HCT116 (cell line): ENCODE measurements around the gene SH2D3C. TPM values are rescaled to one million over a fixed set of nuclear protein-coding genes. Genes with fewer than 3 reads are reported as not detected.

Source experiments
- ATAC-seq: fragments of 200-7000 bp; cut with Tn5 transposase; 2 replicates; pipeline ENCODE4 v1.9.1; 2020; ENCODE audit warnings: mild to moderate bottlenecking, moderate library complexity
- BruUV-seq: library from RNA; stranded (reverse); fragments of 400-500 nt; replicated peaks from 2 replicates; lab custom pipeline; 2021; lab: Mats Ljungman, UMichigan
- CTCF ChIA-PET: fragments of 300-600 bp; sonication (Branson Sonifier 250); formaldehyde crosslinking; loops from one replicate; lab custom pipeline; 2021; ENCODE audit warnings: antibody characterized with exemption; lab: Charles Lee
- POLR2A ChIA-PET: fragments of 300-600, 350-600 bp; sonication (Branson Sonifier 250); formaldehyde crosslinking; loops from one replicate; lab custom pipeline; 2021; ENCODE audit warnings: antibody characterized with exemption; lab: Charles Lee
- RAD21 ChIA-PET, 2 experiments: fragments of 300-600 bp; sonication (Branson Sonifier 250); formaldehyde crosslinking; loops; one replicate each; lab custom pipeline; 2023; ENCODE audit warnings: low total read pairs in 2 of 2; ENCODE audit not compliant: uncharacterized antibody in 2 of 2, unreplicated experiment in 2 of 2, low non-redundant PET in 1 of 2; lab: Charles Lee
- DNase-seq: peaks from one replicate; pipeline ENCODE4 v3.0.0-alpha.2; 2010; ENCODE audit warnings: low read depth, low spot score
- H2AFZ ChIP-seq: fragments of 200-600 bp; shearing (Covaris generic), sonication (generic); 2 replicates; pipeline ENCODE4 v1.6.1; 2017; ENCODE audit warnings: low read depth, mixed run types, mixed read lengths, antibody characterized with exemption, low read length; ENCODE audit not compliant: poor library complexity, severe bottlenecking
- H3K27ac ChIP-seq: 2 replicates; pipeline ENCODE4 v1.5.1; 2012; ENCODE audit warnings: low read depth, low read length
- H3K27me3 ChIP-seq: fragments of 200-600 bp; sonication (generic); 2 replicates; pipeline ENCODE4 v1.6.1; 2016; ENCODE audit warnings: mixed run types, low read length, mixed read lengths; ENCODE audit not compliant: insufficient read depth
- H3K36me3 ChIP-seq, 2 experiments: fragments of 200-500 bp in 1 of 2; fragments of 200-600 bp in 1 of 2; sonication (Bioruptor generic) in 1 of 2; sonication (generic) in 1 of 2; 2 replicates each; pipeline versions ENCODE4 v1.5.1 to v1.6.1; 2014 to 2016; ENCODE audit warnings: low read length in 2 of 2, inconsistent platforms in 1 of 2, mixed read lengths in 1 of 2, mixed run types in 1 of 2; ENCODE audit not compliant: insufficient read depth in 2 of 2, control insufficient read depth in 1 of 2
- H3K4me1 ChIP-seq, 2 experiments: fragments of 200-600 bp in 1 of 2; sonication (generic) in 1 of 2; 2 replicates each; pipeline versions ENCODE4 v1.5.1 to v1.6.1; 2012 to 2017; ENCODE audit warnings: low read length in 2 of 2, inconsistent platforms in 1 of 2, mild to moderate bottlenecking in 1 of 2, mixed read lengths in 1 of 2, mixed run types in 1 of 2, moderate library complexity in 1 of 2; ENCODE audit not compliant: insufficient read depth in 2 of 2, control insufficient read depth in 1 of 2
- H3K4me2 ChIP-seq: fragments of 200-600 bp; sonication (generic); 2 replicates; pipeline ENCODE4 v1.6.1; 2017; ENCODE audit warnings: mixed run types, low read length, mixed read lengths
- H3K4me3 ChIP-seq, 2 experiments: fragments of 200-600 bp in 1 of 2; sonication (generic) in 1 of 2; replicated peaks in 1 of 2; 2 replicates each; pipeline ENCODE4 v1.5.1; 2011 to 2016; ENCODE audit warnings: low read length in 2 of 2, control low read depth in 1 of 2, low read depth in 1 of 2, mild to moderate bottlenecking in 1 of 2, mixed read lengths in 1 of 2, mixed run types in 1 of 2
- H3K79me2 ChIP-seq: fragments of 200-600 bp; sonication (generic); 2 replicates; pipeline ENCODE4 v1.6.1; 2017; ENCODE audit warnings: mild to moderate bottlenecking, mixed run types, low read length, moderate library complexity, mixed read lengths; ENCODE audit not compliant: insufficient read depth
- H3K9ac ChIP-seq: fragments of 200-600 bp; sonication (generic); 2 replicates; pipeline ENCODE4 v1.6.1; 2016; ENCODE audit warnings: low read length, mixed read lengths
- H3K9me2 ChIP-seq: fragments of 200-600 bp; sonication (generic), shearing (Covaris generic); 2 replicates; pipeline ENCODE4 v1.6.1; 2017; ENCODE audit warnings: mixed run types, mild to moderate bottlenecking, moderate library complexity; ENCODE audit not compliant: insufficient read depth
- H3K9me3 ChIP-seq, 2 experiments: fragments of 200-500 bp in 1 of 2; fragments of 200-600 bp in 1 of 2; sonication (Bioruptor generic) in 1 of 2; sonication (generic) in 1 of 2; 2 replicates each; pipeline ENCODE4 v1.6.1; 2014 to 2017; ENCODE audit warnings: low read length in 2 of 2, mixed read lengths in 2 of 2, inconsistent platforms in 1 of 2, low read depth in 1 of 2, mild to moderate bottlenecking in 1 of 2, mixed run types in 1 of 2, moderate library complexity in 1 of 2; ENCODE audit not compliant: control insufficient read depth in 1 of 2, insufficient read depth in 1 of 2
- H4K20me1 ChIP-seq: fragments of 200-600 bp; sonication (generic), shearing (Covaris generic); 2 replicates; pipeline ENCODE4 v1.6.1; 2017; ENCODE audit warnings: mixed run types, mild to moderate bottlenecking, moderate library complexity; ENCODE audit not compliant: insufficient read depth
- CBX3 ChIP-seq: IDR thresholded peaks from 2 replicates; pipeline ENCODE4 v1.6.1; 2012; ENCODE audit warnings: low read depth
- CEBPB ChIP-seq: IDR thresholded peaks from 2 replicates; pipeline ENCODE4 v1.6.1; 2012; ENCODE audit warnings: low read depth
- EGR1 ChIP-seq: IDR thresholded peaks from 2 replicates; pipeline ENCODE4 v1.6.1; 2012; ENCODE audit warnings: low read depth
- FOSL1 ChIP-seq: IDR thresholded peaks from 2 replicates; pipeline ENCODE4 v1.6.1; 2012; ENCODE audit warnings: low read depth
- REST ChIP-seq: IDR thresholded peaks from 2 replicates; pipeline ENCODE4 v1.6.1; 2012; ENCODE audit warnings: low read depth
- SIN3A ChIP-seq: IDR thresholded peaks from 2 replicates; pipeline ENCODE4 v1.6.1; 2012; ENCODE audit warnings: low read depth
- TCF7L2 ChIP-seq: IDR thresholded peaks from 2 replicates; pipeline ENCODE4 v1.7.0; 2011; ENCODE audit warnings: borderline replicate concordance, inconsistent platforms; ENCODE audit not compliant: insufficient read depth, insufficient read length; ENCODE audit errors: extremely low read depth
- YY1 ChIP-seq: IDR thresholded peaks from 2 replicates; pipeline ENCODE4 v1.6.1; 2011; ENCODE audit warnings: low read length, low read depth, moderate library complexity, mild to moderate bottlenecking; ENCODE audit not compliant: insufficient replicate concordance; ENCODE audit errors: extremely low read depth
- intact Hi-C: fragments of 100-400 bp; cut with micrococcal nuclease; formaldehyde crosslinking; loops from 2 replicates; pipeline ENCODE4 v1.10.0; 2022
- total RNA-seq: library from RNA; stranded (reverse); gene quantifications from one replicate; pipeline ENCODE4 v1.2.1, GENCODE V29; 2021; ENCODE audit not compliant: unreplicated experiment
- TF ChIP-seq, protein P1 (sequence below): IDR thresholded peaks from 2 replicates; pipeline ENCODE4 v1.6.1; 2011; ENCODE audit warnings: mild to moderate bottlenecking, low read length, moderate library complexity; ENCODE audit not compliant: insufficient replicate concordance; ENCODE audit errors: extremely low read depth
- TF ChIP-seq, protein P2 (sequence below), 3 experiments: fragments of 200-600 bp in 1 of 3; sonication (generic) in 1 of 3; IDR thresholded peaks in 2 of 3; conservative IDR thresholded peaks in 1 of 3; 2 replicates each; pipeline ENCODE4 v1.5.1; 2012 to 2017; ENCODE audit warnings: low read depth in 2 of 3, low read length in 2 of 3, antibody characterized with exemption in 1 of 3, borderline replicate concordance in 1 of 3, control low read depth in 1 of 3, mild to moderate bottlenecking in 1 of 3, mixed read lengths in 1 of 3, mixed run types in 1 of 3, moderate library complexity in 1 of 3; ENCODE audit not compliant: insufficient read depth in 1 of 3

The SH2D3C gene
- total RNA-seq, 1 experiment from 2014 or later = 1.3 TPM

DNA sequence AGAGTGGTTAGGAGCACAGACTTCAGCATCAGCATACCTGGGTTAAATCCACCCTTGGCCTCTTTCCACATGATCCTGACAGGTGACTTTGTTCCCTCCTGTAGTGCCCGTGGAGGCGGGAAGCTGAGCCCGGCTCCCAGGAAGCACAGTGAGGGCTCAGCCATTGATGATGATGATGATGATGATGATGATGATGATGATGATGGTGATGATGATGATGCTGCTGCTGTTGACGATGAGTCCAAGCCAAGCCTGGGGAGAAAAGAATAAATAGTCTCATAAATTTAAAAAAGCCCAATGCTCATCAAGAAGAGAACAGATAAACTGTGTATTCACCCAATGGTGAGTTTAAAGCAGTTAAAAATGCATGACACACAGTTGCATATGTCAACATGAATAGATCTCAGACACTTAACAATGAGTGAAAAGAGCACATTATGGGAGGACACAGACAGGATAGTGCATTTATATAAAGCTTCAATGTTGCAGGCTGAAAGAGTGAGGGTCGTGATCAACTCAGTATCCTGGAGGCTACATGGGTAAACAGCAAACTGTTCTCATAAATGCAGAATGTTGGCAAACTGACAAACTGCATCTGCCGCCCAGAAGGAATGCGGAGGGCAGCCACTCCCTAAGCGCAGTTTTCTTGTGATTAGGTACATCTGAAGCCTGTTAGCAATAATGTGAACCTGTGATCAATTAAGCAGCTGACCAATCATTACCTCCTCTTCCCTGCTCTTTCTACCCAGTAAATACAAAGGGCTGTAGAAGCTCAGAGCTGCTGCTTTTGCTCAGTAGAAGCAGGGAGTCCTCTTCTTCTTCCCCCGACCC lies 83.4 kb downstream of the SH2D3C start:
- Histone ChIP-seq H3K79me2 (no peaks in the 10 kb centered on the region), H2AFZ (no peak overlapping the region), H3K9me2 (no peaks in the 10 kb centered on the region), H3K4me2 (no peak overlapping the region), H3K9ac (no peak overlapping the region), H3K4me3 (no peak overlapping the region), H3K27me3 (no peaks in the 10 kb centered on the region), H3K4me1 (peaks cover 9 to 19% of the 10 kb centered on the region in 2 experiments), H3K9me3 (no peaks in the 10 kb centered on the region), H4K20me1 (no peaks in the 10 kb centered on the region), H3K36me3 (0 out of 4 replicates have a peak, but pooled peaks cover 0 to 4% of the 10 kb centered on the region in 2 experiments), H3K27ac (no peak overlapping the region)
- intact Hi-C loops = no loop called here
- ATAC-seq (no peak), DNase-seq (no peak)
- BruUV-seq = no TSS peak
- ChIA-PET RAD21 (no interaction called here), CTCF (no interaction called here), POLR2A (no interaction called here)
- TF ChIP-seq SIN3A (0 out of 2 replicates have a peak, but pooled peaks have one; percentile 15), REST (no peak)

DNA sequence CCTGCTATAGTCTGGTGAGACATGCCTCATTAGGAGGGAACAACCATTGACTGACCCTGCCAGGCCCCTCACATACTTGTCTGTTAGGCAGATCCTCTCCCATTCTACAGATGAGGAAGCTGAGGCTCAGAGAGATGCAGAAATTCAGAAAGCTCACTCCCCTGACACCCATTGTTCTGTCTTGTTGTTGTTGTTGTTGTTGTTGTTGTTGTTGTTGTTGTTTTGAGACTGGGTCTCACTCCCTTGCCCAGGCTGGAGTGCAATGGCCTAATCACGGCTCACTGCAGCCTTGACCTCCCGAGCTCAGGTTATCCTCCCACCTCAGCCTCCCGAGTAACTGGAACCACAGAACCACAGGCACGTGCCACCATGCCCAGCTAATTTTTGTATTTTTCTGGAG lies 84.8 kb downstream of the SH2D3C start:
- ChIA-PET RAD21 (no interaction called here), CTCF (no interaction called here), POLR2A (no interaction called here)
- Histone ChIP-seq H3K27ac (no peak overlapping the region), H3K9me2 (no peaks in the 10 kb centered on the region), H3K79me2 (no peaks in the 10 kb centered on the region), H3K36me3 (0 out of 4 replicates have a peak, but pooled peaks cover 0 to 4% of the 10 kb centered on the region in 2 experiments), H3K9me3 (no peaks in the 10 kb centered on the region), H2AFZ (no peak overlapping the region), H3K4me1 (peaks cover 3 to 6% of the 10 kb centered on the region in 2 experiments; a peak in 2 of 4 replicates), H3K4me2 (no peak overlapping the region), H3K27me3 (no peaks in the 10 kb centered on the region), H3K4me3 (no peak overlapping the region), H4K20me1 (no peaks in the 10 kb centered on the region), H3K9ac (no peak overlapping the region)
- intact Hi-C loops = no loop called here
- ATAC-seq (no peak), DNase-seq (no peak)
- BruUV-seq = no TSS peak
- TF ChIP-seq EGR1 (no peak), FOSL1 (no peak), TCF7L2 (no peak), CEBPB (no peak), YY1 (no peak), CBX3 (no peak)
- TF ChIP-seq, protein P1, sequence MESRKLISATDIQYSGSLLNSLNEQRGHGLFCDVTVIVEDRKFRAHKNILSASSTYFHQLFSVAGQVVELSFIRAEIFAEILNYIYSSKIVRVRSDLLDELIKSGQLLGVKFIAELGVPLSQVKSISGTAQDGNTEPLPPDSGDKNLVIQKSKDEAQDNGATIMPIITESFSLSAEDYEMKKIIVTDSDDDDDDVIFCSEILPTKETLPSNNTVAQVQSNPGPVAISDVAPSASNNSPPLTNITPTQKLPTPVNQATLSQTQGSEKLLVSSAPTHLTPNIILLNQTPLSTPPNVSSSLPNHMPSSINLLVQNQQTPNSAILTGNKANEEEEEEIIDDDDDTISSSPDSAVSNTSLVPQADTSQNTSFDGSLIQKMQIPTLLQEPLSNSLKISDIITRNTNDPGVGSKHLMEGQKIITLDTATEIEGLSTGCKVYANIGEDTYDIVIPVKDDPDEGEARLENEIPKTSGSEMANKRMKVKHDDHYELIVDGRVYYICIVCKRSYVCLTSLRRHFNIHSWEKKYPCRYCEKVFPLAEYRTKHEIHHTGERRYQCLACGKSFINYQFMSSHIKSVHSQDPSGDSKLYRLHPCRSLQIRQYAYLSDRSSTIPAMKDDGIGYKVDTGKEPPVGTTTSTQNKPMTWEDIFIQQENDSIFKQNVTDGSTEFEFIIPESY = no peak
- TF ChIP-seq, protein P2, sequence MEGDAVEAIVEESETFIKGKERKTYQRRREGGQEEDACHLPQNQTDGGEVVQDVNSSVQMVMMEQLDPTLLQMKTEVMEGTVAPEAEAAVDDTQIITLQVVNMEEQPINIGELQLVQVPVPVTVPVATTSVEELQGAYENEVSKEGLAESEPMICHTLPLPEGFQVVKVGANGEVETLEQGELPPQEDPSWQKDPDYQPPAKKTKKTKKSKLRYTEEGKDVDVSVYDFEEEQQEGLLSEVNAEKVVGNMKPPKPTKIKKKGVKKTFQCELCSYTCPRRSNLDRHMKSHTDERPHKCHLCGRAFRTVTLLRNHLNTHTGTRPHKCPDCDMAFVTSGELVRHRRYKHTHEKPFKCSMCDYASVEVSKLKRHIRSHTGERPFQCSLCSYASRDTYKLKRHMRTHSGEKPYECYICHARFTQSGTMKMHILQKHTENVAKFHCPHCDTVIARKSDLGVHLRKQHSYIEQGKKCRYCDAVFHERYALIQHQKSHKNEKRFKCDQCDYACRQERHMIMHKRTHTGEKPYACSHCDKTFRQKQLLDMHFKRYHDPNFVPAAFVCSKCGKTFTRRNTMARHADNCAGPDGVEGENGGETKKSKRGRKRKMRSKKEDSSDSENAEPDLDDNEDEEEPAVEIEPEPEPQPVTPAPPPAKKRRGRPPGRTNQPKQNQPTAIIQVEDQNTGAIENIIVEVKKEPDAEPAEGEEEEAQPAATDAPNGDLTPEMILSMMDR (IDR thresholded peaks at IDR 0.05 in 2 of 3, conservative IDR thresholded peaks at IDR 0.05 in 1 of 3; ENCODE audit: borderline replicate concordance in 1 of 3, insufficient read depth in 1 of 3, low read depth in 2 of 3, low read length in 2 of 3) = no peak
